Lower leg skin (tissue), 4 donors: ENCODE results near the gene TFF2. TPM values are rescaled to one million over a fixed set of nuclear protein-coding genes. Genes with fewer than 3 reads are reported as not detected.

Source experiments
- DNase-seq, 2 donors: peaks; one replicate each; pipeline ENCODE4 v3.0.0-alpha.2; 2019; ENCODE audit warnings: low spot score in 2 of 2
- H3K4me3 ChIP-seq: fragments of 200-600 bp; sonication (generic); 2 replicates; pipeline ENCODE4 v1.5.1; 2017; ENCODE audit warnings: mild to moderate bottlenecking, low read depth; ENCODE audit not compliant: poor library complexity, severe bottlenecking
- CTCF ChIP-seq, 3 donors: fragments of 450-650 bp; IDR thresholded peaks; one replicate each; pipeline ENCODE4 v1.5.1; 2016; ENCODE audit warnings: antibody characterized with exemption in 3 of 3, mild to moderate bottlenecking in 3 of 3, moderate library complexity in 2 of 3
- POLR2A ChIP-seq, 2 donors: fragments of 450-650 bp; IDR thresholded peaks; one replicate each; pipeline ENCODE4 v1.6.1; 2016 to 2017; ENCODE audit warnings: antibody characterized with exemption in 2 of 2, mild to moderate bottlenecking in 1 of 2, moderate library complexity in 1 of 2
- WGBS, 2 donors: methylation state at CpG; one replicate each; pipeline ENCODE4 v1.1.5; 2018; 5-methylcytosine and 5-hydroxymethylcytosine counted together
- intact Hi-C: fragments of 100-400 bp; cut with DNase I; formaldehyde crosslinking; loops from one replicate; pipeline ENCODE4 v1.15.0; 2023; ENCODE audit warnings: low total_unique reads
- total RNA-seq, 4 donors: library from RNA; depleted of rRNA; stranded (reverse); fragments of >200 nt; gene quantifications; one replicate each; pipeline ENCODE4 v1.1.0, GENCODE V29; 2016

TFF2 gene
- total RNA-seq, 4 donors from 2014 or later, result not detected

- no peak for TF ChIP-seq CTCF (IDR thresholded peaks at IDR 0.05)
- TF ChIP-seq POLR2A (IDR thresholded peaks at IDR 0.05), result no peak
- intact Hi-C loops, result no loop called here
- no peak for DNase-seq
- WGBS, 2 donors, result 63 to 76% methylated on average over 3 of the region's 3 CpGs
- H3K4me3 ChIP-seq, result no peak overlapping the region
Measured at GRCh38 chr21:42303443-42303842, 47.4 kb downstream of the TFF2 start.

GRCh38 chr21:42302794-42303193 is 48.0 kb downstream of the TFF2 start:
- TF ChIP-seq CTCF (IDR thresholded peaks at IDR 0.05) (no peak), POLR2A (IDR thresholded peaks at IDR 0.05) (no peak)
- no peak overlapping the region for H3K4me3 ChIP-seq
- WGBS, 2 donors, result 75 to 78% methylated on average over 7 of the region's 7 CpGs
- intact Hi-C loops, result no loop called here
- DNase-seq, result no peak

- no peak for DNase-seq
- intact Hi-C loops, result no loop called here
- WGBS, 2 donors, result 55 to 60% methylated on average over 12 of the region's 12 CpGs
- TF ChIP-seq CTCF (IDR thresholded peaks at IDR 0.05), result no peak
- TF ChIP-seq POLR2A (IDR thresholded peaks at IDR 0.05), result no peak
- no peak overlapping the region for H3K4me3 ChIP-seq
Measured at GRCh38 chr21:42302076-42302650, 48.6 kb downstream of the TFF2 start.

GRCh38 chr21:42301371-42302075 is 49.3 kb downstream of the TFF2 start:
- 77 to 82% methylated on average over 12 to 20 of the region's 20 CpGs for WGBS, 2 donors
- DNase-seq, result no peak
- H3K4me3 ChIP-seq, result no peak overlapping the region
- TF ChIP-seq CTCF (IDR thresholded peaks at IDR 0.05) (no peak), POLR2A (IDR thresholded peaks at IDR 0.05) (no peak)
- intact Hi-C loops, result no loop called here

GRCh38 chr21:42300956-42301355 is 49.8 kb downstream of the TFF2 start:
- TF ChIP-seq CTCF (IDR thresholded peaks at IDR 0.05) (no peak), POLR2A (IDR thresholded peaks at IDR 0.05) (no peak)
- H3K4me3 ChIP-seq, result no peak overlapping the region
- DNase-seq, result no peak
- 87 to 88% methylated on average over 9 of the region's 9 CpGs for WGBS, 2 donors
- intact Hi-C loops, result no loop called here
